ENCODE data around the gene SEMA3C.

DNA sequence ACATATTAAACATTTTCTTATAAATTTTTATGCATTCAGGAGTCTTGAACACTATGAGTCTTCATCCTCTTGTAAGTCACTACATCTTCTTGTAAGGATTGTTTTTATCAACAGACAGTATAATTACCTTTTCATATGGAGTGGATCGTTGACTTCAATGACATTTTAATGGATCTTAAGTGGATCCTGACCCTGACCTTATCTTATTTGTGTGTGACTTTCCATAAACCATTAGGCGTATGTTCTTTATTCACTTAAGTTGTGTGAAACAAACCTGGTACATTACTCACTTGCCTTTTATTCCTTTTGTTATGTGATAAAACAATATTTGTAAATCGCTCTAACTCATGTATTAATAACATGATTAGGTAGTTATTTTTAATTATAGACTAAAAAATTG lies 18.5 kb upstream of the SEMA3C start:
- TF ChIP-seq, protein P1, sequence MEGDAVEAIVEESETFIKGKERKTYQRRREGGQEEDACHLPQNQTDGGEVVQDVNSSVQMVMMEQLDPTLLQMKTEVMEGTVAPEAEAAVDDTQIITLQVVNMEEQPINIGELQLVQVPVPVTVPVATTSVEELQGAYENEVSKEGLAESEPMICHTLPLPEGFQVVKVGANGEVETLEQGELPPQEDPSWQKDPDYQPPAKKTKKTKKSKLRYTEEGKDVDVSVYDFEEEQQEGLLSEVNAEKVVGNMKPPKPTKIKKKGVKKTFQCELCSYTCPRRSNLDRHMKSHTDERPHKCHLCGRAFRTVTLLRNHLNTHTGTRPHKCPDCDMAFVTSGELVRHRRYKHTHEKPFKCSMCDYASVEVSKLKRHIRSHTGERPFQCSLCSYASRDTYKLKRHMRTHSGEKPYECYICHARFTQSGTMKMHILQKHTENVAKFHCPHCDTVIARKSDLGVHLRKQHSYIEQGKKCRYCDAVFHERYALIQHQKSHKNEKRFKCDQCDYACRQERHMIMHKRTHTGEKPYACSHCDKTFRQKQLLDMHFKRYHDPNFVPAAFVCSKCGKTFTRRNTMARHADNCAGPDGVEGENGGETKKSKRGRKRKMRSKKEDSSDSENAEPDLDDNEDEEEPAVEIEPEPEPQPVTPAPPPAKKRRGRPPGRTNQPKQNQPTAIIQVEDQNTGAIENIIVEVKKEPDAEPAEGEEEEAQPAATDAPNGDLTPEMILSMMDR (IDR thresholded peaks at IDR 0.05): no peak
- no peak for TF ChIP-seq POLR2A (IDR thresholded peaks at IDR 0.05)
